ENCODE results near the gene LSM10. TPM values are rescaled to one million over a fixed set of nuclear protein-coding genes. Genes with fewer than 3 reads are reported as not detected.

LSM10 gene
- total RNA-seq, 6 experiments from 2014 or later: 44.6 to 58.7 (median 49.6) TPM

GRCh38 chr1:36411674-36412648 lies 14.3 kb upstream of the LSM10 start:
- Mint-ChIP-seq H3K36me3 (ENCODE audit: low read depth) (peaks cover 9% of the 10 kb centered on the region; the same call in 1 of the 2 replicates), H3K9me3 (peaks cover 7% of the 10 kb centered on the region; the same call in 1 of the 2 replicates), H3K27me3 (ENCODE audit: insufficient read depth) (peaks cover 2% of the 10 kb centered on the region; the same call in 1 of the 2 replicates), H3K27ac (no peak overlapping the region), H3K4me1 (ENCODE audit: low read depth) (peaks cover 20% of the 10 kb centered on the region), H3K4me3 (no peak overlapping the region)
- TF ChIP-seq CTCF (IDR thresholded peaks at IDR 0.05): no peak
- no peak for DNase-seq

- peaks cover 20% of the 10 kb centered on the region for H3K4me1 Mint-ChIP-seq (ENCODE audit: low read depth)
- peak overlapping the region; percentile 62 for H3K27ac Mint-ChIP-seq
- DNase-seq: no peak
- H3K36me3 Mint-ChIP-seq (ENCODE audit: low read depth): peaks cover 9% of the 10 kb centered on the region; the same call in 1 of the 2 replicates
- peaks cover 7% of the 10 kb centered on the region; the same call in 1 of the 2 replicates for H3K9me3 Mint-ChIP-seq
- H3K4me3 Mint-ChIP-seq: no peak overlapping the region; the same call in 1 of the 2 replicates
- TF ChIP-seq CTCF (IDR thresholded peaks at IDR 0.05): no peak
- H3K27me3 Mint-ChIP-seq (ENCODE audit: insufficient read depth): peaks cover 2% of the 10 kb centered on the region
These were observed 10.8 kb upstream of the LSM10 start for GRCh38 chr1:36408479-36408878.

GRCh38 chr1:36406440-36406839 lies 8.7 kb upstream of the LSM10 start:
- Mint-ChIP-seq H3K4me3 (no peak overlapping the region), H3K4me1 (ENCODE audit: low read depth) (peaks cover 16% of the 10 kb centered on the region), H3K27ac (no peak overlapping the region), H3K36me3 (ENCODE audit: low read depth) (peaks cover 7% of the 10 kb centered on the region; the same call in 1 of the 2 replicates), H3K9me3 (peaks cover 7% of the 10 kb centered on the region; the same call in 1 of the 2 replicates), H3K27me3 (ENCODE audit: insufficient read depth) (no peaks in the 10 kb centered on the region; the same call in none of the 2 replicates)
- no peak for DNase-seq
- no peak for TF ChIP-seq CTCF (IDR thresholded peaks at IDR 0.05)

- Mint-ChIP-seq H3K27me3 (ENCODE audit: insufficient read depth) (peaks cover 3% of the 10 kb centered on the region), H3K27ac (no peak overlapping the region), H3K9me3 (no peaks in the 10 kb centered on the region), H3K4me1 (ENCODE audit: low read depth) (peaks cover 10% of the 10 kb centered on the region), H3K36me3 (ENCODE audit: low read depth) (peaks cover 5% of the 10 kb centered on the region; the same call in 1 of the 2 replicates), H3K4me3 (no peak overlapping the region)
- TF ChIP-seq CTCF (IDR thresholded peaks at IDR 0.05): no peak
- DNase-seq: no peak
These were observed 4.8 kb upstream of the LSM10 start for GRCh38 chr1:36402504-36402890.

GRCh38 chr1:36401602-36402503 lies 4.1 kb upstream of the LSM10 start:
- H3K9me3 Mint-ChIP-seq: no peaks in the 10 kb centered on the region
- no peak for DNase-seq
- no peak overlapping the region for H3K4me3 Mint-ChIP-seq
- H3K27me3 Mint-ChIP-seq (ENCODE audit: insufficient read depth): peaks cover 3% of the 10 kb centered on the region
- no peak overlapping the region for H3K27ac Mint-ChIP-seq
- peaks cover 5% of the 10 kb centered on the region; the same call in 1 of the 2 replicates for H3K36me3 Mint-ChIP-seq (ENCODE audit: low read depth)
- H3K4me1 Mint-ChIP-seq (ENCODE audit: low read depth): peaks cover 12% of the 10 kb centered on the region
- no peak for TF ChIP-seq CTCF (IDR thresholded peaks at IDR 0.05)
